CD4-positive, alpha-beta T cell treated with Interleukin-21 for 1 hour (primary cell): ENCODE measurements around the gene CTIF.

Experiments used
- DNase-seq: peaks from one replicate; pipeline ENCODE4 v3.0.0-alpha.2; 2020

CTIF gene

DNA sequence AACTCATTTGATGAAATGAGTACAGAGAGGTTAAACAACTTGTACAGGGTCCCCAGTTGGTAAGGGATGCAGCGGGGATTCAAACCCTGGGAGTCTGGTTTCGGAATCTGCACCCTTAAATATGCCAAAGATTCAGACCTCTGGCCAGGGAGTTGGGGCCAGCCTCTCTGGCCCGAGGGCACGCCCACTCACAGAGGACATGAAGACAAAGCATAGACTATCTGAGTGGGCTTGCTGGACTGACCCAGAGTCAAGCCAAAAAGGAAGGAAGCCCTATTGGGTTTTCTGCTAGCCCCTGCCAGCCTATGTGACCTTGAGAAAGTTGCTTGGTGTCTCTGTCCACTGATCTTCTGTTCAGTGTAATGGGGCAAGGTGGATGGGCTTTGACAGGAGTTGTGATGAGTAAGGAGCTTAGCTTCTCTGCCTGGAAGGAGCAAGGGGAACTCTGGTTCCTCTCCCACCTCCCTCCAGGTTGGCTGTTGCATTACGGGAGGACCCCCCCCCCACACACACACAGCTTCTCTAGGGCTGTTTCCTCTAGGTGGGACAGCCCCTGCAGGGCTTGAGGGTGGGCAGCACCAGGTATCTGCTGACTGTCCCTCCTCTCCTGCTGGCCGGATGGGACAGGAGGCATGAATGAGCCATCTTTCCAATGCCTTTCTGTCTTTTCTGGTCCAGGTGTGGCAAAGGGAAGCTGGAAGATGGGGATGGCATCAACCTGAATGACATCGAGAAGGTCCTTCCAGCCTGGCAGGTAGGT is 131.3 kb downstream of the CTIF start:
- no peak for DNase-seq

DNA sequence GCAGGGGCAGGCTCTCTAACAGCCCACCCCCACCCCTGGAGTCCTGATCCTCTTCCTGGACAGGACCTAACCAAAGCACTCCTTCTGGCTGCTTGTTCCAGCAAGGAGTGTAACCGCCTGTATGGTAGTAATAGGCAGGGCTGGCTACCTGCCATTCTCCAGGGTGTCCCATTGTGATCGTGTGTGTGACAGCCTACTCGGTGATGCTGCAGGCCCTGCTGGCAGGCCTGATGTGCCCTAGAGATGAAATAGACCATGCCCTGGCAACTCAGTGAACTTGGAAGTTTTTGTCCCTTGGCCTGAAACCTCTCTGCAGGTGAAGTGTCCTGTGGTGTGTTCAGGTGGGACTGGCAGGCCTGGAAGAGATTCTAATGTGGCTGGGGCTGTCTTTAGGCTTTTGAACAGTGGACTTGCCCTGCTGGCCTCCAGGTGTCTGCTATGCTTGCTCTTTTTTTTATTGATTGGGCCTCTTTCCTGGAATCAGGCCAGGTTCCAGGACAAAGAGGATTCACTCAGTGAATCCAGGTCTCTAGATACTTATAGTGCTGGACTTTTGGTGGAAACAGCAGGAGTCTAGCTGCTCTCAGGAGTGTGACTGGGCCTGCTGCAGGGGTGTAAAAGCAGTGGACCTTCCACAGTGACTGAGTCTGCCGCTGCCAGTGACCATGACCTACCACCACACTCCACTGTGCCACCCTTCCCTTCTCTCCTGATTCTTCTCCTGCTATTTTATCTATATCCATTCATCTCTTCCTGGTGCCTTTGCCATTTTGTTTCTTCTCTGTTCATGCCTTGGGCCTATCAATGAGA is 132.1 kb downstream of the CTIF start:
- DNase-seq = no peak

DNA sequence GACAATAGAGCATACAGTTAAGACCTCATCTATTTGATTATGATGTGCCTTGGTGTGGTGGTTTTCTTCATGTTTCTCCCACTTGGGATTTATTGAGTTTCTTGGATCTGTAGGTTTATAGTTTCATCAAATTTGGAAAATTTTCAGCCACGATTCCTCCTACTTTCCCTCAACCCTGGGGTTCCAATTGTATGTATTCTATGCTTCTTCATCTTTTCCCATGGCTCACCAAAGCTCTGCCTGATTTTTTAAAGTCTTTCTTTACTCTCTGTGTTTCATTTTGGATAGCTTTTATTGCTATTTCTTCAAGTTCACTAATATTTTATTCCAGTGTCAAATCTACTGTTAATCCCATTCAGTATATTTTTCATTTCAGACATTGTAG is 132.7 kb downstream of the CTIF start:
- DNase-seq = no peak

DNA sequence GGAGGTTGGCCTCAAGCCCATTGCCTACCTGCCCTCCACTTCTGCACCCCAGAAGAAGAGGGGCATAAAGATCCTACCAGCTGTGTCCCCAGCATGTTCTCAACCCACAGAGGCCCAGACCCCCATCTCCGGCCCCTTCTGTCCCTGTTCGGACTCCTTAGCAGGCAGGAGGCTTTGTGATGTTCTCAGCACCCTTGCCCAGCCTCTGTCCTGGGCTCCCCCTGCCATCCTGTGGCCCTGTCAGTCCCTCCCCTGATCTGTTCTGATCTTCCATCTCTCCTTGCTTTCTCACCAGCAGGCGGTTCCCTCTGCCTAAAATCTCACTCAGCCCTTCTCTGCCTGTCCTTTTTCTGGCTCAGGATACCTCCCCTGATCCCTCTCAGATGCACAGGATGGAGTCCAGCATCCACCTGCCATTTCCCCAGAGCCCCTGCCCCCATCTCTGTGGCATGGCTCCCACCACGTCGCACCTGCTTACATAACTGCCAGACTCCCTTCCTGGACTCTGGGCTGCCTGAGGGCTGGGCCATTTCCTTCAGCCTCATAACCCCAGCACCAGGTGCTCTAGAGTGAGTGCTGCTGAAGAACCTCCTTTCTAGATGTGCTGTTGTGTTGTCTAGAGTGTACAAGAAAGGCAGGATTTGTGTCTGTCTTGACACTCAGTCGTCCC is 134.0 kb downstream of the CTIF start:
- no peak for DNase-seq

DNA sequence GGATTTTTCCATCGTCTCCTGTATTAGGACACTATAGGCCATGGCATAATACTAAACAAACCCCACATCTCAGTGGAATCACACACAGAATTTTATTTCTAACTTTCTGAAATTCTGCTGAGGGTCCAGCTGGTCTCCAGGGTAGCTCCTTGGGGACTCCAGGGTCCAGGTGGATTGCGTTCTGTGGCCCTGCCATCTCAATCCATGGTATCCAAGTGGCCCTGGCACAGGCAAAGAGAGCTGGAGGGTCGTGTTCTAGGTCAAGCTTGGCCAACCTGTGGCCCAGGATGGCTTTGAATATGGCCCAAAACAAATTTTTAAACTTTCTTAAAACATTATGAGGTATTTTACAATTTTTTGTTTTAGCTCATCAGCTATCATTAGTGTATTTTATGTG is 134.6 kb downstream of the CTIF start:
- no peak for DNase-seq

DNA sequence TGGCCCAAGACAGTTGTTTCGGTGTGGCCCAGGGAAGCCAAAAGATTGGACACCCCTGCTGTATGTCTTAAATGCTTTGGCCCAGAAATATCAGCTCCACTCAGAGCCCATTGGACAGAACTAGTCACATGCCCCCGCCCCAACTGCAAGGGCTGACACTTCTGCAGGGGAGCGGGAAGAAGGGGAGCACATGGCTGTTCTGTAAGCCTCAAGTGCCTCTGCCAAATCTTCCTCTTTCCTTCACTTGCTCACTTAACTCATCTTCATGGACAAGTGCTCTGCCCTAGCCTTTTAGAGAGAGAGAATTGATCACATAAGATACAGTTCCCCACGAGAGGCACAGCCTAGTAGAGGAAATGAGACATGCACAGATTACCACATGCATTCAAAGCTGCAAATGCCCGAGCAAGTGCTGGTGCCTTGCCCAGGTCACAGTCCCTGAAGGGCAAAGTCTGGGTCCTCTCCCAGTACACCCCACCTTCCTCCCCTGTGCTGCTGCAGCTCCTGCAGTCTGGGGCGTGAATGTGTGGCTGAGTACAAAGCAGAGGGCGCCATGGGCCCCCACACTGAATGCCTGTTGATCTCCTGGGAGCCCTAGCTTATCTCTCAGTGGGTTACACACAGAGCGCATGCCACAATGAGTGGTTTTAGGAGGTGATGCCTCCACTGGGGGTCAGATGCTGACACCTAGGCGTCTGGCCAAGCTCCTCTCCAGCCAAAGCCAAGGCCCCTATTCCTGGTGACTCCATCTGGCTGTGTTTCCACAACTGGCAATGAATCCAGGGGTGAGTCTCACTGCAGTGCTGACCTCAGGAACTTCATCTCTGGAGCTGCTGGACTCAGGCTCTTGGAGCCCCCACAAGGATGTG is 135.3 kb downstream of the CTIF start:
- DNase-seq = no peak

DNA sequence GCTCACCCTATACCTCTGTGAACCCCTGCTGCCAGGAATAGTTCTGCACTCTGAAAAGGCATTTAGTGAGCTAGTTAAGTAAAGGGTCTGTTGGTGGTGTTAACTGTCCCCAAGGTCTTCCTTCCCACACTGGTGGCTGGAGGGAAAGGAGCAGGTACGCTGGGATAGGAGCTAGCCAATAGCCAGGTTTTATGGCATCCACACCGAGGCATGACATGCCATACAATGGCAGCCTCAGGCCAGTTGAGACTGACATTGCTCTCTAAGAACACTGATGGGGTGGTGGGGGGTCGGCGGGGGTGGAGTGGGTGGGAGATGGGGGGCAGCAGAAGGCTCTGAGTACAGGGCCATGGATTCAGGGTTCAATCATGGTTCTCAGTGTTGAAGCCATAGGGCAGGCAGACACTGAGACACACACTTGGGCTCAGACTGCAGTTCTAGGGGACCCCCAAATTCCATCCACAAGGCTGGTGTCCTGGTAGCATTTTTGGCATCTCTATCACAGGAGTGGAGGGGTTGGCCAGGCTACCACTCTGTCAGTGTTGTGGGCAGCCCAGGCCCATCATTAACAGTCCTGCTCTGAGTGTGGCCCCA is 136.0 kb downstream of the CTIF start:
- DNase-seq = no peak

DNA sequence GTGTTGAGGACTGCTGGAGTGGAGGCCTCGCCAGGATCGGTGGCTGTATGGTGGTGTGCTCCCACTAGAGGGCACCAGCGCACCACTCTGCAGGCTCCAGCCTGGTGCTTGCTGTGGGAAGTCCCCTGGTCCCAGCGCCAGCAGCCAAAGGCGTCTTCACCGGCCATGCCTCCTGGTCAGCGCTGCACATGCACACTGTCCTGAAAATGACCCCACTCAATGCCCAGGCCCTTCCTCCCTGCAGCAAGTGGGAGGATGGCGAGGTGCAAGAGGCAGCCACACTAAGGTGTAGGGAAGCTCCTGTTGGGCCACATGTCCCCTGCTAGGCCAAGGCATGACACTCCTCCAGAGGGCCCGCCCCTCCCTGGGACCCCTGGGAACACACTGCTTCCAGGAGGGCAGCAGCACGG is 136.5 kb downstream of the CTIF start:
- DNase-seq = peak; percentile 81

DNA sequence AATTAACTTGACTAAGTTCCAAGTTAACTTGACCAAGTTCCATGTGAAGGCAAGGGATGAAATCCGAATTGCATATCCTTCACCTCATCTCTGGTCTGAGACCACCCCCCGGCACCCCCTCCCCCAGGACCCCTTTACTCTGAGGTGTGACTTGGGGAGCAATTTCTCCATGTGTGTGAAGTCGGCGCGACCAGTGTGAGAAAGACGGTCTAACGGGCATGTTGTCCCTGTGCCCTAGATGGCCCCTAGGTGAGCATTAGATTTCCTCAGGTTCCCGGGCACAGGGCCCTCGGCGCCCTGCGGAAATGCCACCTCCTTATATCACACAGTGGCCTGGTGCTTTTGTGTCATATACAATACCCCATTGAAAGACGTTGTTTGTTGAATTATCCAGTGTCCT is 137.1 kb downstream of the CTIF start:
- DNase-seq = no peak

DNA sequence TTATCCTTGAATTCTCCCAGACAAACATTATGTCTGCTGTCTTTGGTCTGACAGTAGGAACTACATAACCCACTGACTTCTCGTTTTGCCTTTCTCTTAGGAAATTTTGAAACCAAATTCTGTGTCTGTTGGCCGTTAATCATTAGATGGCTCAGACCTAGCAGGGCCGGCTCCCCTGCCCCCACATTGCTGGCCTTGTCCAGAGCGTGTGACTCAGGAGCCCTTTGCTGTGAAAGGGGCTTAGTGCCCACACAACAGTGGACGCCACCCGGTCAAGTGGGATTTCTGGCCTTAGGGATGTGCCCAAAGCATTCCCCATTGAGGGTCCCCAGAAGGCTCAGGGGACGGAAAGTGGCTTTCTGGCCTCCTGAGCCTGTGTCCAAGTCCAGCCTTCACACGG is 137.5 kb downstream of the CTIF start:
- no peak for DNase-seq

DNA sequence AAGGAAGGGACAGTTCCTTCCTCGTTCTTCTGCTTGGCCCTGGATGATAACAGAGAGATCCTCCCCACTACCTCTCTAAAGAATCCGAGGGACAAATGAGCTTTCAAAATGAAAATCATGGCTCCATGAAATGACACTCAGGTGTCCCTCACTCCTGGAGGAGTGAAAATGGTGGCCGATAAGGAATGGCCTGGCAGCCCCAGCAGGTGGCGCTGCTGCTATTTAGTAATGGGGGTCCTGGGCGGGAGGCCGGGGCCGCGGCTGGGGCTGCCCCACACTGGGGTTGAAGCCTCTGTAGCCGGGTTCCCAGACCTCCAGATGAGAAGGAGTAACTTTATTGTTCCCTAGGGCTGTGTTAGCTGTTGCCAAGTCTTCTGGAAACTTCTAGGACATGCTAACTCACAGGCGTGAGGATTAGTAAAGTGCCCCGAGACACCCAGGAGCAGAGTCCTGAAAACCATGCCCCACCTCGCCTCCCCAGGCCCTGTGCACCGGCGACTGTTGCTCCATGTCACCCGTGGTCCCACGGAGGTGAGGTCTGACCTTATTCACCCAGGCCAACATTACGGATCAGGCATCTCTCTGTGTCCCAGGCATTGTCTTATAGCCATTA is 138.0 kb downstream of the CTIF start:
- DNase-seq = peak; percentile 57

DNA sequence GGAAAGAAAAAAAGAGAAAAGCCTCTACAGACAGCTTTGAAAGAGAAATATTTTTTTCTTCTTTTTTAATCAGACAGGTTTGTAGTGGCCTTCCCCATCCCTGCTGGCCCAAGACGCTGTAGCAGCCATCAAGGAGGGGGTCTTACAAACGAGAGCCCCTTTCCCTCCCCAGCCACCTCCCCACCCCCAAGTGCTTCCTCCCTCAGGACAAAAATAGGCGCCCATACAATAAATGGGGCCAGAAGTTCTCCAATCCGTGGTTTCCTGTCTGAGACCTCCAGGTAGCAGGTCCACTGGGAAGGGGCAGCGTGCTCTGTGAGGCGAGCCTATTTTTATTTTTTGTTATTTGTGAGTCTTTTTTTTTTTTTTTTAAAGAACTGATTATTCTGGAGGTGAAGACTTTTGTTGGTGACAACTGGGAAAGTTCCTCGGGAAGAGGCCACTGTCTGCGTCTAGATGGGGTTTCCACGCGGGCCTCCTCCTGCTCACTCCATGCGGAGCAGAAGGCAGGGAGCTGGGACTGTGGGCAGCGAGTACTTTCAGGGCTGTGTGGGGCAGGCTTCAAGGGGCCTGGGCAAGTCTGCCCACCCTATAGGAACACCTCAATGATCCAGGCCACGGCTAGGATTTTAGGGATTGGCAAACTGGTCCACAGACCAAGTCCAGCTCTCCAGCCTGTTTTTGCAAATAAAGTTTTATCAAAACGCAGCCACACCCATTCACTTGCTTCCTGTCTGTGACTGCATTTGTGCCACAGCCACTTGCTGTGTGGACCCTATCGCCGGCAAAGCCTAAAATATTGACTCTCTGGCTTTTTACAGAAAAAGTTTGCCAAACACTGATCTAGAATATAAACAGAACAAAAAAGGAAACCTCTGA is 139.6 kb downstream of the CTIF start:
- DNase-seq = no peak

DNA sequence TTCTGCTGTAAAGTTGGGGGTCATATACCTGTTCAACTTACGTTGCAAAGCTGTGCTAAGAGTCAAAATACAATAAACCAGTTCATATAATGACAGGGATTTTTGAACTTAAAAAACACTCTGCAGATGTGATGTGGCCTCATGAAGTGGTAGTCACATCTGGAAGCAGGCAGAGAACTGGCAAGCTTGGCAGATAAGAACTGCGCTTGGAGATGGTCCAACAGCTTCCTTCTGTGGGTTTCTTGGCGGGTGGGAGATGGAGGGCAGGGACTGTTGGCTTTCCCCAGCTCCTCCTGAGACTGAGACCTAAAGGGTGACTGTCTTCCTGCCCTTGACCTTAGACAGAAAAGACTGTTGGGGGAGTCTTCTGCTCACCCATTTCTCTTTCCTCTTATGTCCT is 140.4 kb downstream of the CTIF start:
- DNase-seq = no peak

DNA sequence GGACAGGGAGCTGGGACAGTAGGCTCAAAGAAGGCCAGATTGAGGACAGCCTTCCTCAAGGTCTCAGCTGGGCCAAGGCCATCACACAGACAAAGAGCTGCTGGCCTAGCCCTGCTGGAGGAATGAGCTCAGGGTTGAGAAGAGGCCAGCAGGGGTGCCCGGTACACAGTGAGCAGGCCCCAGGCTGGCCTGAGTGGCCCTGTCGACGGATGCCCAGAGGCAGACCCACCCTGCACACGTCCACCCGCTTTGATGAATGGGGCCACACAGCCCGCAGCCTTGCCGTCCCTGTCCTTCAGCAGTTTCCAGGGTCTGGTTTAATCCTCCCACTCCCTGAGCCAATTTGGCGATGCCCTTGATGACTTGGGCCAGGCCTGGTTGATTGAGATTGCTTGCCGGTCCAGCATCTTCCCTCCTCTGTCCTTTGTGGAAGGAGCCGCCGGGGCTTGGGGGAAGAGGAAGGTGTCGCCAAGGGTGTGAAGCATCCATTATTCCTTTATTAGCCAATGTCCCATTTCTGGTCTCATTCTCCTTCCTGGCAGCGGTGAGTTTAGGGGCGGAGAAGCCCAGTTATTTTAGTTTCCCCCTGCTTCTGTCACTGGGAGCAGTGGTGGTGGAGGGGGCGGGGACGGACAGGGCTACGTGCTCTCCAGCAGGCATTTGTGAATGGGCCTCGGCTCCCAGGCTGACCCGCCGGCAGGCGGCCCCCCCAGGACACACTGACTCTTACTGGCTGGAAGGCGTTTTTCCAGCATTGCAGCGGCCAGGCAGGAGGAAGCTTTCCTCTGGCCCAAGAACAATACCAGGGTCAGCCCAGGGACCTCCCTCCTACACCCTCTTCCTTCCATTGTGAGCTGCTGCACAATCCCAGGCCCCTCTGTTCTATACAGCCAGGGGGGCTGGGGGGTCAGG is 141.8 kb downstream of the CTIF start:
- no peak for DNase-seq

DNA sequence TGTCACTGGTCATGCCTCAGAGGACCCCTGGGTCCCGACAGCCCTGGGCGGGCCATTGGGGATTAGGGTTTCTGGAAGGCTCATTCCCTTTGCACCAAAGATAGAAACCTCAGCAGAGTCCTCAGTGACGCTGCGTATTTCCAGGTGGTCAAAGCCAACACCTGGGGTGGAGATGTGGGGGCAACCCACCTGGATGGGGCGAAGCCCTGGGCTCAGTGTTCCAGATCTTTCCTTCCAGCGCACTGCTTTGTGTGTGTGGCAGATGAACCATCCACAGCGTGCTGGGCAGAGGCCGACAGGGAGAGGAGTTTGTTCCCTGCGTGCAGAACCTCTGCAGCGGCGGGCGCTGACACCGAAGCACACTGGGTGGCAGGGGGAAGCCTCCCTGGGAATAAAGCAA is 143.9 kb downstream of the CTIF start:
- DNase-seq = no peak

DNA sequence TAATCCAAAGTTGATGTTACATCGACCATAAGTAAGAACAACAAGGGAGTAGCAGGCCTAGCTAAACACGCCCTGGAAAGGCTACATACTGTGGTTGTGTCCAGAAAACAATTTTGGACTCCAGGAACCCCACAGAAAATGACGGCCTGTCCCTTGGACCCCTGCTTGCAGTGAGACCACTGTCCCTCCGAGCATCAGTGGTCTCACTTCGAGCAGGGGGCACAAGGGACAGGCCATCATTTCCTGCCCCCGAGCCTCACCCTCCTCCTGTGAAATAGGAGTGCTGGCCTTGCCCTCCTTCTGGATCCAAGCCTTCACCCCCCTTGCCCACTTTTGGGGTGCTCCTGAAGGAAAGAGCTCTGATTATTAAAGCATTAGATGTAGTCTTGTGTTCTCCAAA is 144.4 kb downstream of the CTIF start:
- DNase-seq = no peak

DNA sequence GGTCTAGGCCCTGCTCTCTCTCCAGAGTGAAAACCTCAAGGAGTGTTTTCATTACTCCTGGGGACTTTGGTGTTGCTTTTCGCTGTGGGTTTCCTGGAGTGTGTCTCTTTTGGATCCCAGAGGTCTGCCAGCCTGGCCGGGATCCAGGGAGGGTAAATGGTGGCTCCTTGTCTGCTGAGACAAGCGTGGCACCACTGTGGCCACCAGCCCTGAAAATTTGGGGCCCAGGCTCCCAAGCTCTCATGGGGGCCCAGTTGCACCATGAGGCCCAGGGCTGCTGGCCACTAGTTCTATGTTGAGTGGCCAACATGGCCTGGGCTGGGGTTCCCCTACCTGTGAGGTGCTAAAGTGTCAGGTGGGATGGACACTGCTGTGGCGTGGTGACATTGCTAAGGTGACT is 144.8 kb downstream of the CTIF start:
- DNase-seq = no peak

DNA sequence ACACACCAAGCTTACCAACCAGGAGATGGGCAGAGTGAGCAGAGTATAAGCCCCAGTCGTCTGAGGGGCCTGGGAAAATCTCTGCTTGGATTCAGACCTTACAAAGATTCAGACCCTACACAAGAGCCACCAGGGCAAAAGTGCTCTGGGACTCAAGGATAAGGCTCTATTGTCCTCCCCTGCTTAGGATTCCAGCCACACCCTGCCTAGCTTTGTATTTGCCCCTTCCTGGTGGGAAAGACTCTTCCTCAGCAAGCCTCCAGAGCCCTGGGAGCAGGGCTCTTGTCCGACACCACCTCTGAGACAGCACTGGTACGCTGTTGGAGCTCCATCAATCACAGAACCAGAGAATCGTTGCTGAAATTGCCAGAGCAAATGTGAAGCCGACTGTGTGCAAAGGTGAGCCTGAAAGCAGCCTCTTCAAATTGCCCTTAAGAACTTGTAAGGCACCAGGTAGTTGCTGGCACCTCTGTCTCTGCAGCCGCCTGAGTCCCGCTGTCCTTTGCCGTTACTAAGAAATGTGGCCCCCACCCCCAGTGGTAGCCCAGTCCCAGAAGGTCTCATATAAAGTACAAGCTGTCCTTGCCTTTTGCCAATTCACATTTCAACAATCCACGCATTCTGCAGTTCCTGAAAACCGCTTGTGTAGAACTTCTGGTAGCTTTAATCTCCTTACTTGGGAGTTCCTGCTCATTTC is 148.7 kb downstream of the CTIF start:
- no peak for DNase-seq

DNA sequence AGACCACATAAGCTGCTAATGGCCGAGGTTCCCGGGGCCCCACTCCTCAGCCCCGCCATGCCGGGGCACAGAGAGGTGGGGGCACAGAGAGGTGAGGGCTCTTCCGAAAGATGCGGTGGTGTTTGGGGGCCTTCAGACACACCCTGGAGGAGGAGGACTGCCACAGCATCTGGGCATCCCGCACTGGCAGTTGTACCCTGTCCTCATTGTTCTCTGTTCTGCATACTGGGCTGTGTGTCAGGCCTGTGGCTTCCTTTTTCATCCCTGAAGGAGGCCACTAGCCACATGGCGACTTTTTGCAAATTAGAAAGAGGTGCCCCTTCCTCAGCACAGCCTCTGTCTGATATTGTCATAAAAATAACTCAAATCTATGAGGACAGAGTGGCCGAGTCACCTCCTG is 150.1 kb downstream of the CTIF start:
- no peak for DNase-seq
